GOT3 (cell line): Measurements from ENCODE around the gene EFCC1.
A peak's percentile ranks its signal among the peaks of the same experiment; 100 is the strongest.

Source experiments
- DNase-seq: peaks from one replicate; lab custom pipeline; 2025; ENCODE audit warnings: mixed read lengths; lab: John Stamatoyannopoulos, UW

The EFCC1 gene, protein sequence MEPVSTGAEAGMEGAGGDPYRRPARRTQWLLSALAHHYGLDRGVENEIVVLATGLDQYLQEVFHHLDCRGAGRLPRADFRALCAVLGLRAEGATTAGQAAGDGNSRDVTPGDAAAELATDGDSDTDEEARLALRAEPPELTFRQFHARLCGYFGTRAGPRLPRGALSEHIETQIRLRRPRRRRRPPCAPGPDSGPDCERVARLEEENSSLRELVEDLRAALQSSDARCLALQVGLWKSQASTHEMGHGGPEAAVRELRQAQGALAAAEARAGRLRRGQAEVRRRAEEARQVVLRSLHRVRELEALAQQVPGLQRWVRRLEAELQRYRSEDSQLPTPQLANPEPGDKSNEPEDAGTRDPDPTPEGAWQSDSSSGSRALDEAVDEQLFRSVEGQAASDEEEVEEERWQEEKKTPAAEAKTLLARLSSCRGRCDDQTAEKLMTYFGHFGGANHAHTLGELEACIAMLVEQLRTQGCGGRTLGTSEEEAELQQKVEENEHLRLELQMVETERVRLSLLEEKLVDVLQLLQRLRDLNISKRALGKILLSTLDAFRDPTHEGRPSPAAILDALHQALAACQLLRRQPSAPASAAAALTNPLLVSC

DNA sequence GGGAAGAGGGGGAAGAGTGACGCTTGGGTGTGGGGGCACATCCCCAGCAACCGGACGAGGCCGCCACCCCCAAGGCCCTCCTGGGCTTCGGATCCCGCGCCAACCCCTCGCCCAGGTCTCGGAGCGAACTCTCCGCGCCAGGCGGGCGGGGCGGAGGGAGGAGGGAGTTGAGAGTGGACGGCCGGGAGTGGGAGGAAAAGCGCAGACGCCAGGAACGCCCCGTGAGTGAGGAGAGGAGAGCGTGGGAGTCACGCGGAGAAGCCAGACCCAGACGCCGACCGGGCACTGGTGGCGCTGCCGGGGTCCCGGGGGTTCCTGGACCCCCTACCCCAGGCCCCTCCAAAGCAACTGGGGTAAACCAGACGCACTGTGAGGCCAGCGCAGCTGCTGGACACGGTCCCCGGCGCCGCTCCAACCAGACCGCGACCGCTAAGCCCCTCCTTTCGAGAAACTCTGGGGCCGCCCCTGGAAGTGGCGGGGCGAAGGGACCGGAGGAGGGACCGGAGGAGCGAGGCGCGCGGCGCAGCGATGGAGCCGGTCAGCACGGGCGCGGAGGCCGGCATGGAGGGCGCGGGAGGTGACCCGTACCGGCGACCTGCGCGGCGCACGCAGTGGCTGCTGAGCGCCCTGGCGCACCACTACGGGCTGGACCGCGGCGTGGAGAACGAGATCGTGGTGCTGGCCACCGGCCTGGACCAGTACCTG is at the start of gene EFCC1:
EFCC1 (plus strand) TSS at position 204 of the 705 bp plus-strand sequence; CDS start at position 529, 325 bp downstream.
- no peak for DNase-seq

DNA sequence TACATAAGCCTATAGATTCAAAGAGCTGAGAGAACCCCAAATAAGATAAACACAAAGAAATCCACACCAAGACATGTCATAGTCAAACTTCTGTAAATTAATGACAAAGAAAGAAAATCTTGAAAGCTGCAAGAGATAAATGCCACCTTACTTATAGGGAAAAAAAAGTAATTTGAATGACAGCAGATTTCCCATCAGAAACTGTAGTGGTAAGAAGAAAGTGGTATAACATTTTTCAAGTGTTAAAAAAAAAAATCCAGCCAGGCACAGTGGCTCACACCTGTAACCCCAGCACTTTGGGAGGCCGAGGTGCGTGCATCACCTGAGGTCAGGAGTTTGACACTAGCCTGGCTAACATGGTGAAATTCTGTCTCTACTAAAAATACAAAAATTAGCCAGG is 44.7 kb upstream of the EFCC1 start:
- DNase-seq = no peak

DNA sequence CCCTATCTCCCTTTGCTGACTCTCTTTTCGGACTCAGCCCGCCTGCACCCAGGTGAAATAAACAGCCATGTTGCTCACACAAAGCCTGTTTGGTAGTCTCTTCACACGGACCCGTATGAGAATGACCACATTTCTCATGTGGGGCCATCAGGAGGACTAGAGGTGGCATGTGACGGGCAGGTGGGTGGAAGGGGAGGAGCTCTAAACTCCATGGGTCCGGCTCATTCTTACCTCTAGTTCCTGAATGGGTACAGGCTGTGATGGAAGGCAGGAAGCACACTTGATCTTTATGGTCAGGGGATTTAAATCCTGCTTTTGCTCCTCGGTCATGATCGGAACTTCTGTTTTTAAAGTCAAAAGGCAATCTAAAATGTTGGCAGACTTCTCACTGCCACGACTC is 35.8 kb upstream of the EFCC1 start:
- DNase-seq = no peak

- no peak for DNase-seq
These were observed 35.3 kb upstream of the EFCC1 start for GRCh38 chr3:128965818-128966217.

DNA sequence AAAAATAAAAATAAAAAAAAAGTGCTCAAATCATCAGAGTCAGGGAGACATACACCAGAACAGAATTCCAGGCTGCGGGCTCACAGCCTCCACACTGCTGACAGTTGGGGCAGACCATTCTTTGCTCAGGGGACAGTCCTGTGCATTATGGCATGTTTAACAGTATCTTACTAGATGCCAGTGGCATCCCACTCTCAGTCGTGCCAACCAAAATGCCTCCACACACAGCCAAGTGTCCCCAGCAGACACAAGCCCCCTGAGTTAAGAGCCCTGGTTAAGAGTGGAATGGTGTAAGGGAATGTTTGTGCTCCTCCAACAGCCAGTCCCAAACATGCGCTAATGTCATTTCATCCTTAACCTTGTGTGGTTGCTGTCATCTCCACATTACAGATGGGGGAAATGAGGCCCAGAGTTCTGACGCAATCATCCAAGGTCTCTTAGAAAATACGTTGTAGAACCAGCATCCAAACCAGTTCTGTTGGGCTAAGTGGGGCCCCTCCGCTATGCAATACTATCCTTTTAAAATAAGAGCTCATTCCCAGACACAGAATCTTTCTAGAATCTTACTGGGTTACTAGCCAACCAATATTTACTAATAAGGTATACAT is 33.3 kb upstream of the EFCC1 start:
- DNase-seq = no peak

- DNase-seq = no peak
These were observed 30.9 kb upstream of the EFCC1 start for GRCh38 chr3:128969993-128970739.

DNA sequence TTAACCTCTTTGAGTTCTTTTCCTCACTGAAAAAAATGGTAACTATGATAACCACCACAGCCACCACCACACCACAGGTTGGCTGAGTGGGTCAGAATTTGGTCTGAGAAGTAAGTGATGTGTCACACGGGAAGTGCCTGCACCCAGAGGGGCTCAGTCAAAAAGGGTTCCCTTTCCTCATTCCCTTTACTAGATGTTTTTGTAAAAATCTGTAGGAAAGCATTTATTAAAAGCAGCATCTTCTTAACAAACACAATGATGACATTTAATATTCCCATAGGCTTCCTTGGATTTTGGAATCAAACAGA is 30.4 kb upstream of the EFCC1 start:
- no peak for DNase-seq

DNA sequence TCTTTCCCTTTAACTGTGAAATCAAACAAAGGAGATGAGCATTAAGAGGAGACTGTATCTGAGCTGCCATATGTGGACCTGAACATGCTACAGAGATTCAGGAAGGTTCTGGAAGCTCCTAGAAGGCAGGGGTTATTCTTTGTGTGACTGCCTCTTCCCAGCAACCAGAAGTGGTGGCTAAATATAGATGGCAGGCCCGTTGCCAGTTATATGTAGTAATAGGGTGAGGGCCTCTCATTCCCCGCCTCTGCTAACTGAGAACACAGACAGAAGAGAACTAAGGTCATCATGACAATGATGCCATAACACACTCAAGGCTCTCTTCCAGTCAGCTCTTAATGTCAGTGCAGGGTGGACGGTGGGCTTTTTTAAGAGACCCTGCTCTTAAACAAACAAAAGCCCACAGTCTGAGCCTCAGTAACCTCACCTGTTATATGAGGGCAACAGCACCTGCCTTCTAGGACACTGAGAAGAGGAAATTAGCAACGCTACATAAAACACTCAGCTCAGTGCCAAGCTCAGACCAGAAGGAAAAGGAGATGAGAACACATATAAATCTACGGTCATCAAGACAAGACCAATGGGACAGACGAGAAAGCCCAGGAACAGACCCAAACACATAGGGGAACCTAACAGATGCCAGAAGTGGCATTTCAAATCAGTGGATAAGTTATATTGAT is 29.5 kb upstream of the EFCC1 start:
- DNase-seq = no peak

DNA sequence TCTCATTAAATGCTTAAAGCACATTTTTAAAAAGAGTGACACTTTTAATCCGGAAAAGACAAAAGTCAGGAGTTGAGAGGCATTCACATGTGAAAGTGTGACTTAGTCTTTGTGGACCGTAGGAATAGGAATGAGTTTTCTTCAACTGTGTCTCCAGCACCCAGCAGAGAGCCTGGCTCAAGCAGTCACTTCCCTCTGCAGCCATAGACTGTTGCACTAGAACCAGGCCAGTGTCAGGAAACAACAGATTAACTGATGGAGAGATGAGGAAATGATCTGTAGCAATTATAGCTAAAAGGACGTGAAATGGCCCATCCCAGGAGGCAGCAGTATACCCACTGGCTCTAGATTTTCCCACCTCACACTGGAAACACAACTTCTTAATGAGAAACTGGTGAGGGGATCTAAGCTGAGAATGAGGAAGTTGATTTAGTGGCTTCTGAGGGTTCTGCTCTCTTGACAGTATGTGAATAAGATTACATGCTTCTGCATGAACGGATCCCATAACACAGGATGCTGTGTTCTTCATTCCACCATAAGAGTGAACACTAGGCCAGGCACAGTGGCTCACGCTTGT is 27.0 kb upstream of the EFCC1 start:
- no peak for DNase-seq

DNA sequence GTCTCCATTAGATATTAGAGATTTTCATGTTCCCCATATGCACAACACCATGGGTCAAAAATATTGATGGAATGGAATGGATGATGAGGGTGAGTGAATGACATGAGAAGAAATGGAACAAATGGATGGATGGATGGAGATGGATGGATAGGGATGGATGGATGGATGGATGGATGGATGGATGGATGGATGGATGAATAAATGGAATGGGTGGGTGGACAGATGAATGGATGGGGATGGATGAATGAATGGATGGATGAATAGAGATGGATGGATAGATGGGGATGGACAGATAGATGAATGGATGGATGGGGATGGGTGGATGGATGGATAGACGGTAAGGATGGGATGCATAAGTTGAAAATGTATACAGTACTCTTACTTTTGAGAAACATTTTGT is 25.8 kb upstream of the EFCC1 start:
- DNase-seq = no peak

- no peak for DNase-seq
These were observed 17.6 kb upstream of the EFCC1 start for GRCh38 chr3:128983293-128984069.

GRCh38 chr3:128984596-128984995 is 16.5 kb upstream of the EFCC1 start:
- DNase-seq = no peak

DNA sequence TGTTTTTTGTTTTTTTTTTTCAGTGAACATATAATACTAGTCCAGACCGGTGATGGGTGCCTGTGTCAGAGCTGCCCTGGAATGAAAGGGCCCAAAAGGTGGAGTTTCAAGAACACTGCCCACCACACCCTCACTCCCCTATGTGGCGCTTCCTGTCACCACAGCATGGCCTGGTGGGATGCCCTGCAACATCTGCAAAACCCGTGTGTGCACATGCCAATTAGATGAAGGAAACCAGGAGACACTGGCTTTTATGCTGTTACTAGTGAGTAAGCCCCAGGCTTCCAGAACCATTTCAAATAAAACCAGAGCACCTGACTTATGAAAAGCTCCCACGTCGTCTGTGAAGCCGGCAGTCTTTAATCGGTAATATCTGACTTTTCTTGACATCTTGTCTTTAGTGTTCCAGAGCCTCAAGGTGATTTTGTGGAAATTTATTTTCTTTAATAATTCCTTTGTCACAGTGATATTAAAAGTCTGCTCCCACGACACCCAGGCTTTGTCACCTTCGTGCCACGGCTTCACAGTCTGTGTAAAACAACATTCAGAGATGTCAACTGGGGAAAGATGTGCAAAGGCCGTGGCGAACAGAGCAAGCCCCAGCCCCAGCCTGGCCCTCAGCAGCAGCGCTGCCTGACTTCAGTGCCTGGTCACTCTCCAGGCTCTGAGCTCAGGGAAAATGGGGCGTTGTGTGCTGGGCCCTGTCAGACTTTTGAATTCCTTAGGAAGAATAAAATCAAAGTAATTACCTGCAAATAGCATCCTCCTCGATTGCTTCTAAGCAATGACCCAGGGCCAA is 13.6 kb upstream of the EFCC1 start:
- DNase-seq = no peak

DNA sequence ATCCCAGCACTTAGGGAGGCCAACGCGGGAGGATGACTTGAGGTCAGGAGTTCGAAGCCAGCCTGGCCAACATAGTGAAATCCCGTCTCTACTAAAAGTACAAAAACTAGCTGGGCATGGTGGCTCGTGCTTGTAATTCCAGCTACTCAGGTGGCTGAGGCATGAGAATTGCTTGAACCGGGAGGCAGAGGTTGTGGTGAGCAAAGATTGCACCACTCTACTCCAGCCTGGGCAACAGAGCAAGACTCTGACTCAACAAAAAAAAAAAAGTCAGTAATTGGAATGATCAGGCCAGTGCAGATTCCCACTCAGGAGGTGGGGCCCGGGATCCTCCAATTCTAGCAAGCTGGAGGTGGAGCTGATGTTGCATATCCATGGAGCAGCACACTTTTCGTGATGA is 12.8 kb upstream of the EFCC1 start:
- no peak for DNase-seq

DNA sequence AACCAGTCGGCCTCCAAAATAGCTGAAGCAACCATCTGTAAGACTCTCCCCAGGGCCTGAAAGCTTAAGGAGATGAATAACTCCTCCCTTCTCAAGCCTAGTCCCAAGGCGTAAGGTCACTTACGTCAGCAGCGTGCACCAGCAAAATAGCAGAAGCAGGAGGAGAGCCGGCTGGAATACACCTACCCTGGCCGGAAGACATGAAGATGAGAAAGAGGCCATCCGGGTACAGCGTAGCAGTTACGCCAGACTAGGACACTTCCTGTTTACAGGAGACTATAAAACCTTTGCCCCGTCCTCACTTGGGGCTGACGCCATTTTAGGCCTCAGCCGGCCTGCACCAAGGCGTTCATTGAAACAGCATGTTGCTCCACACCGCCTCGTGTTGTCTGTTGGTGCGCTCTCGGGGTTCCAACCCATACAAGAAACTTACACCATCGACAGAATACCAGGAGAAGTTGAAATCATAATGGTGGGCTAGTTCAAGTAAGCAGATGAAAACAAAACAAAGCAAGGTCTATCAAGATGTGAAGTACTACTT is 9.7 kb upstream of the EFCC1 start:
- DNase-seq = no peak

GRCh38 chr3:128992926-128993460 is 8.1 kb upstream of the EFCC1 start:
- DNase-seq = no peak

GRCh38 chr3:128993461-128994172 is 7.5 kb upstream of the EFCC1 start, which contains the start of gene CFAP92:
TSS of gene CFAP92 (minus strand) at chr3:128994076. CDS start at chr3:128993304, 772 bp downstream.
- DNase-seq = peak; percentile 38

- no peak for DNase-seq
These were observed 7.0 kb upstream of the EFCC1 start for GRCh38 chr3:128994173-128994512.
